ENCODE data around the gene HSPG2.
"Not testable (repeated sequence)": the region's sequence is repeated elsewhere in the genome, so short reads cannot be mapped to it uniquely, and the experiment has no call there.

Gene HSPG2

GRCh38 chr1:21821385-21822019 lies 115.6 kb downstream of the HSPG2 start:
- no peak for DNase-seq

GRCh38 chr1:21820597-21821232 lies 116.4 kb downstream of the HSPG2 start:
- DNase-seq, result no peak

GRCh38 chr1:21818656-21819055 lies 118.5 kb downstream of the HSPG2 start:
- DNase-seq, result peak; percentile 49

GRCh38 chr1:21816602-21817302 lies 120.4 kb downstream of the HSPG2 start:
- no peak for DNase-seq

GRCh38 chr1:21815724-21816321 lies 121.3 kb downstream of the HSPG2 start:
- no peak for DNase-seq

- no peak for DNase-seq
These were observed 122.0 kb downstream of the HSPG2 start for GRCh38 chr1:21814981-21815582.

- peak; percentile 32 for DNase-seq
These were observed 122.7 kb downstream of the HSPG2 start for GRCh38 chr1:21814241-21814918.

- DNase-seq, result no peak
These were observed 123.6 kb downstream of the HSPG2 start for GRCh38 chr1:21813542-21813941.

GRCh38 chr1:21811875-21812305 lies 125.2 kb downstream of the HSPG2 start, which contains the start of gene LDLRAD2:
Gene LDLRAD2 (plus strand): TSS chr1:21812265. CDS start chr1:21812452, 187 bp downstream.
- DNase-seq, result no peak

GRCh38 chr1:21804536-21804935 lies 132.6 kb downstream of the HSPG2 start:
- DNase-seq, result no peak

GRCh38 chr1:21801100-21801499 lies 136.0 kb downstream of the HSPG2 start:
- no peak for DNase-seq

- DNase-seq, result no peak
These were observed 137.4 kb downstream of the HSPG2 start for GRCh38 chr1:21799730-21800129.

- no peak for DNase-seq
These were observed 142.0 kb downstream of the HSPG2 start for GRCh38 chr1:21795075-21795474.

- no peak for DNase-seq
These were observed 142.5 kb downstream of the HSPG2 start for GRCh38 chr1:21794656-21795055.

GRCh38 chr1:21793104-21793503 lies 144.0 kb downstream of the HSPG2 start:
- DNase-seq, result no peak

- DNase-seq, result no peak
These were observed 150.5 kb downstream of the HSPG2 start for GRCh38 chr1:21786640-21787039.

- DNase-seq, result not testable (repeated sequence)
These were observed 151.3 kb downstream of the HSPG2 start for GRCh38 chr1:21785764-21786163.

GRCh38 chr1:21783679-21784603 lies 153.2 kb downstream of the HSPG2 start:
- no peak for DNase-seq

- DNase-seq, result peak; percentile 97
These were observed 154.0 kb downstream of the HSPG2 start, which contains the start of gene USP48 for GRCh38 chr1:21782868-21783678. Gene USP48 (minus strand): TSS chr1:21783149. CDS start chr1:21782957, 192 bp downstream.

- DNase-seq, result peak; percentile 62
These were observed 154.7 kb downstream of the HSPG2 start for GRCh38 chr1:21782349-21782867.
